A549 (cell line): ENCODE measurements around the gene TDRKH. TPM values are rescaled to one million over a fixed set of nuclear protein-coding genes. Genes with fewer than 3 reads are reported as not detected.

Experiments
- ATAC-seq, 2 experiments: fragments of 200-7000 bp in 1 of 2; fragments of >200 bp in 1 of 2; cut with Nextera tagmentation in 1 of 2; cut with Tn5 transposase in 1 of 2; 3 replicates each; pipeline versions ENCODE4 v1.8.0 to v1.9.1; 2018 to 2020; ENCODE audit warnings: mild to moderate bottlenecking in 1 of 2, moderate library complexity in 1 of 2
- CTCF ChIA-PET: fragments of 300-600 bp; sonication (Branson Sonifier 250); formaldehyde crosslinking; extraction: SDS; loops from one replicate; lab custom pipeline; 2021; ENCODE audit warnings: antibody characterized with exemption, inconsistent platforms; lab: Yijun Ruan, JAX
- POLR2A ChIA-PET: fragments of 350-600 bp; formaldehyde crosslinking; extraction: SDS; loops from one replicate; lab custom pipeline; 2021; ENCODE audit warnings: antibody characterized with exemption, inconsistent platforms; lab: Yijun Ruan, JAX
- DNase-seq, 2 experiments: peaks; one replicate each; pipeline versions ENCODE4 v3.0.0 to v3.0.0-alpha.2; 2011 to 2016; ENCODE audit warnings: low read depth in 1 of 2, low spot score in 1 of 2
- FAIRE-seq: peaks from 2 replicates; lab custom pipeline; 2011; peaks lifted over from hg19 to GRCh38; lab: Jason Lieb, UNC
- H3K27ac ChIP-seq, 2 experiments: fragments of >200 bp; sonication (Bioruptor Twin); formaldehyde crosslinking; 3 replicates each; pipeline ENCODE4 v1.5.1; 2016 to 2017
- H3K4me1 ChIP-seq: fragments of >200 bp; sonication (Bioruptor Twin); formaldehyde crosslinking; 3 replicates; pipeline ENCODE4 v1.6.1; 2016
- H3K4me2 ChIP-seq: fragments of >200 bp; sonication (Bioruptor Twin); formaldehyde crosslinking; 3 replicates; pipeline ENCODE4 v1.6.1; 2016
- H3K4me3 ChIP-seq: fragments of >200 bp; sonication (Bioruptor Twin); formaldehyde crosslinking; 3 replicates; pipeline ENCODE4 v1.5.1; 2016
- H3K9me3 ChIP-seq: fragments of >200 bp; sonication (Bioruptor Twin); formaldehyde crosslinking; 3 replicates; pipeline ENCODE4 v1.6.1; 2016
- CHD4 ChIP-seq: fragments of 200-600 bp; sonication (generic); IDR thresholded peaks from 2 replicates; pipeline ENCODE4 v1.6.1; 2016; ENCODE audit warnings: antibody characterized with exemption, mild to moderate bottlenecking, borderline replicate concordance
- E2F6 ChIP-seq: IDR thresholded peaks from 2 replicates; pipeline ENCODE4 v1.6.1; 2012; ENCODE audit warnings: low read depth, borderline replicate concordance
- ELK1 ChIP-seq: fragments of 150-350 bp; IDR thresholded peaks from 2 replicates; pipeline ENCODE4 v1.6.1; 2014; ENCODE audit warnings: low read depth, mild to moderate bottlenecking, low read length
- EP300 ChIP-seq, 2 experiments: fragments of >200 bp; sonication (Bioruptor Twin); formaldehyde crosslinking; IDR thresholded peaks; 2 replicates in 1 of 2; 3 replicates in 1 of 2; pipeline ENCODE4 v1.6.1; 2016 to 2017
- ESRRA ChIP-seq: fragments of 150-350 bp; IDR thresholded peaks from 2 replicates; pipeline ENCODE4 v1.6.1; 2014; ENCODE audit warnings: mild to moderate bottlenecking, low read length, borderline replicate concordance
- FOSB ChIP-seq: fragments of 250-450 bp; sonication (Bioruptor Pico); IDR thresholded peaks from 2 replicates; pipeline ENCODE4 v1.5.0; 2020; ENCODE audit warnings: mild to moderate bottlenecking, moderate library complexity
- FOSL2 ChIP-seq, 2 experiments: fragments of 450-650 bp in 1 of 2; fragments of >200 bp in 1 of 2; sonication (Bioruptor Twin) in 1 of 2; formaldehyde crosslinking; IDR thresholded peaks; 2 replicates each; pipeline versions ENCODE4 v1.5.0 to v1.6.1; 2016 to 2020; ENCODE audit warnings: mild to moderate bottlenecking in 1 of 2, moderate library complexity in 1 of 2
- HMGXB4 ChIP-seq: fragments of 250-450 bp; sonication (Bioruptor Pico); IDR thresholded peaks from 2 replicates; pipeline ENCODE4 v1.5.0; 2021; ENCODE audit warnings: mild to moderate bottlenecking, moderate library complexity, borderline replicate concordance
- HOXA7 ChIP-seq: fragments of 250-450 bp; sonication (Bioruptor Pico); IDR thresholded peaks from 2 replicates; pipeline ENCODE4 v1.5.0; 2020; ENCODE audit warnings: mild to moderate bottlenecking, moderate library complexity
- JUN ChIP-seq, 2 experiments: fragments of >200 bp; sonication (Bioruptor Twin); formaldehyde crosslinking; IDR thresholded peaks; 2 replicates in 1 of 2; 3 replicates in 1 of 2; pipeline ENCODE4 v1.6.1; 2016 to 2017
- JUNB ChIP-seq: fragments of >200 bp; sonication (Bioruptor Twin); formaldehyde crosslinking; IDR thresholded peaks from 2 replicates; pipeline ENCODE4 v1.6.1; 2016
- KDM5A ChIP-seq: fragments of 200-600 bp; sonication (generic); IDR thresholded peaks from 2 replicates; pipeline ENCODE4 v1.6.1; 2016; ENCODE audit warnings: antibody characterized with exemption, mild to moderate bottlenecking
- MAX ChIP-seq: IDR thresholded peaks from 2 replicates; pipeline ENCODE4 v1.6.1; 2012
- NFE2L2 ChIP-seq: fragments of 150-350 bp; conservative IDR thresholded peaks from 2 replicates; pipeline ENCODE4 v1.6.1; 2014; ENCODE audit warnings: low read length
- PHF8 ChIP-seq: fragments of 200-600 bp; sonication (generic); IDR thresholded peaks from 2 replicates; pipeline ENCODE4 v1.6.1; 2016; ENCODE audit warnings: low read depth, mild to moderate bottlenecking, antibody characterized with exemption, moderate library complexity, borderline replicate concordance
- RARB ChIP-seq: fragments of 250-450 bp; sonication (Bioruptor Pico); IDR thresholded peaks from 2 replicates; pipeline ENCODE4 v1.8.0; 2021; ENCODE audit warnings: mild to moderate bottlenecking, moderate library complexity
- RCOR1 ChIP-seq: fragments of 150-350 bp; IDR thresholded peaks from 2 replicates; pipeline ENCODE4 v1.6.1; 2014; ENCODE audit warnings: antibody characterized with exemption, low read length, low read depth
- RNF2 ChIP-seq: fragments of 200-600 bp; sonication (generic); IDR thresholded peaks from 2 replicates; pipeline ENCODE4 v1.6.1; 2016; ENCODE audit warnings: low read depth, mild to moderate bottlenecking, antibody characterized with exemption, moderate library complexity, borderline replicate concordance
- SREBF2 ChIP-seq: fragments of 450-650 bp; IDR thresholded peaks from 2 replicates; pipeline ENCODE4 v1.6.1; 2014; ENCODE audit warnings: mild to moderate bottlenecking, moderate library complexity
- TFCP2L1 ChIP-seq: fragments of 250-450 bp; sonication (Bioruptor Pico); IDR thresholded peaks from 2 replicates; pipeline ENCODE4 v1.5.0; 2021; ENCODE audit warnings: mild to moderate bottlenecking
- TP53 ChIP-seq: fragments of 250-450 bp; sonication (Bioruptor Pico); IDR thresholded peaks from 2 replicates; pipeline ENCODE4 v1.5.0; 2021; ENCODE audit warnings: mild to moderate bottlenecking, moderate library complexity
- ZFP36 ChIP-seq: fragments of 450-650 bp; IDR thresholded peaks from 2 replicates; pipeline ENCODE4 v1.6.1; 2014; ENCODE audit warnings: borderline replicate concordance; ENCODE audit not compliant: partially characterized antibody
- WGBS: methylation state at CpG from one replicate; pipeline ENCODE4 v1.1.6; 2017; ENCODE audit errors: missing lambda C conversion rate; 5-methylcytosine and 5-hydroxymethylcytosine counted together
- polyA plus RNA-seq, 4 experiments: library from polyadenylated mRNA; depleted of rRNA in 3 of 4; stranded (reverse); fragments of >200 nt; fragmentation: RNase III in 1 of 4; extraction: RNeasy Plus Mini Kit Qiagen cat#74134 plus additional on column Dnase treatment in 1 of 4; gene quantifications; 2 replicates in 3 of 4; 3 replicates in 1 of 4; pipeline ENCODE4 v1.2.3, GENCODE V29; 2011 to 2017
- TF ChIP-seq, protein P1 (sequence below): IDR thresholded peaks from 2 replicates; pipeline ENCODE4 v1.6.1; 2012
- TF ChIP-seq, protein P2 (sequence below): fragments of >200 bp; sonication (Bioruptor Twin); formaldehyde crosslinking; IDR thresholded peaks from 2 replicates; pipeline ENCODE4 v1.6.1; 2016

Gene TDRKH
- polyA plus RNA-seq, 2 of the 4 experiments (the other 2 are of a cell fraction) = 7.7 to 8.8 TPM

DNA sequence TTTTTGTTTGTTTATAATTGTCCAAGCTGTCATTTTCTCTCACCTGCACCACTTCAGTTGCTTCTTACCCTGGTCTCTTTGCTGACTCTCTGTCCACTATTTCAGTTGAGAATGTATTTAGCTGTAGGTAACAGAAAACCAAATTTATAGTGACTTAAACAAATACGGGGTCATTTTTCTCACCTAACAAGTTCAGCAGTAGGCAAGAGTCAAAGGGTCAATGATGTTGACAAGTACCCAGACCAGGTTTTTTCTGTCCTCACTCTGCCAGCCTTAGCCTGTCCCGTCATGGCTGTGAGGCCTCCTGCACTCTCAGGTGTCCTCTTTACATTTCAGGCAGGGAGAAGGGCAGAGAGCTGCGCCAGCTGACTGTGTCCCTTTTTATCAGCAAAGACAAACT lies 57.2 kb downstream of the TDRKH start:
- TF ChIP-seq ESRRA = no peak
- no peak for TF ChIP-seq HOXA7 (CRISPR knock-in tag)
- no peak for TF ChIP-seq MAX
- no peak for TF ChIP-seq HMGXB4 (CRISPR knock-in tag)
- TF ChIP-seq, protein P1, sequence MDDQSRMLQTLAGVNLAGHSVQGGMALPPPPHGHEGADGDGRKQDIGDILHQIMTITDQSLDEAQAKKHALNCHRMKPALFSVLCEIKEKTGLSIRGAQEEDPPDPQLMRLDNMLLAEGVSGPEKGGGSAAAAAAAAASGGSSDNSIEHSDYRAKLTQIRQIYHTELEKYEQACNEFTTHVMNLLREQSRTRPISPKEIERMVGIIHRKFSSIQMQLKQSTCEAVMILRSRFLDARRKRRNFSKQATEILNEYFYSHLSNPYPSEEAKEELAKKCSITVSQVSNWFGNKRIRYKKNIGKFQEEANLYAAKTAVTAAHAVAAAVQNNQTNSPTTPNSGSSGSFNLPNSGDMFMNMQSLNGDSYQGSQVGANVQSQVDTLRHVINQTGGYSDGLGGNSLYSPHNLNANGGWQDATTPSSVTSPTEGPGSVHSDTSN = no peak
- no peak for TF ChIP-seq ELK1
- TF ChIP-seq CHD4 = no peak
- TF ChIP-seq PHF8 = no peak
- no peak for TF ChIP-seq SREBF2
- no peak for TF ChIP-seq TFCP2L1
- TF ChIP-seq KDM5A = no peak
- no peak for TF ChIP-seq ZFP36
- no peak for TF ChIP-seq TP53 (CRISPR knock-in tag)
- no peak for TF ChIP-seq FOSL2 (IDR thresholded peaks at IDR 0.05)
- TF ChIP-seq FOSL2 (CRISPR knock-in tag; IDR thresholded peaks at IDR 0.05) = no peak
- no peak for TF ChIP-seq JUNB
- no peak for TF ChIP-seq JUN (IDR thresholded peaks at IDR 0.05)
- H3K9me3 ChIP-seq = peaks cover 9% of the 10 kb centered on the region
- no peak for FAIRE-seq
- ChIA-PET POLR2A (no interaction called here), CTCF (interaction anchor here (0.9 to 3.4 kb wide), 13 partner anchors 10 to 285 kb away, joined by 3 to 42 read pairs (median 12); partner anchors contain the start of genes C2CD4D, CELF3 and RIIAD1)
- no peaks in the 10 kb centered on the region for H3K4me1 ChIP-seq
- H3K4me2 ChIP-seq = no peak overlapping the region
- no peak overlapping the region for H3K27ac ChIP-seq
- WGBS = 80% methylated on average over 3 of the region's 3 CpGs
- H3K4me3 ChIP-seq = no peak overlapping the region
- DNase-seq = no peak
- no peak for ATAC-seq

DNA sequence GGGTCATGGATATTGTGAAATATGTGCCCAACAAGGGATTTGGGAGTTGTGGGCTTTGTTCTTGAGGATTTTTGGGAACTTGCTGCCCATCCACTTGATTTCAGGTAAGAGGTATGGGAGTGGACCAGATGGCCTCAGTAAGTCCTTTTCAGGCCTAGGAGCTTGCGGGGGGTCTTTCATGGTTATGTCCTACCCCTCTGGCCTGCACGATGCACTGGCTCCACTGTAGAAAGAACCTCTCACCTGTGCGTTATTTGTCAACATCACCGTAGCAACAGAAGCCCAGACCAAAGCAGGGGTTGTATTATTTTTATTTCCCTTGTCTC lies 60.4 kb downstream of the TDRKH start:
- POLR2A ChIA-PET = no interaction called here

More for the DNA sequence above, 60.4 kb downstream of the TDRKH start:
- DNase-seq (no peak), ATAC-seq (no peak), FAIRE-seq (no peak)
- no peaks in the 10 kb centered on the region for H3K4me1 ChIP-seq
- no peak overlapping the region for H3K27ac ChIP-seq
- no peak overlapping the region for H3K4me3 ChIP-seq
- no peak for TF ChIP-seq E2F6
- no peak for TF ChIP-seq RCOR1
- TF ChIP-seq JUN (IDR thresholded peaks at IDR 0.05) = no peak
- no peak for TF ChIP-seq EP300 (IDR thresholded peaks at IDR 0.05)
- TF ChIP-seq TP53 (CRISPR knock-in tag) = no peak
- TF ChIP-seq ZFP36 = no peak
- no peak for TF ChIP-seq JUNB
- no peak for TF ChIP-seq TFCP2L1
- TF ChIP-seq, protein P2, sequence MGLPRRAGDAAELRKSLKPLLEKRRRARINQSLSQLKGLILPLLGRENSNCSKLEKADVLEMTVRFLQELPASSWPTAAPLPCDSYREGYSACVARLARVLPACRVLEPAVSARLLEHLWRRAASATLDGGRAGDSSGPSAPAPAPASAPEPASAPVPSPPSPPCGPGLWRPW = no peak
- TF ChIP-seq RARB = no peak
- no peak for TF ChIP-seq RNF2
- no peak for TF ChIP-seq FOSB
- no peak for TF ChIP-seq NFE2L2
- 81% methylated on average over 4 of the region's 4 CpGs for WGBS
- H3K4me2 ChIP-seq = no peak overlapping the region
- no peaks in the 10 kb centered on the region for H3K9me3 ChIP-seq
- CTCF ChIA-PET = interaction anchor here (0.5 to 2.5 kb wide), 5 partner anchors 9 to 125 kb away, joined by 3 to 10 read pairs (median 6); no protein-coding TSS in a partner anchor
